Inflammatory macrophage treated with lipopolysaccharide for 1 hour (primary cell): ENCODE results near the gene NUAK2.
"Not testable (repeated sequence)": the region's sequence is repeated elsewhere in the genome, so short reads cannot be mapped to it uniquely, and the experiment has no call there.

ENCODE experiments used
- DNase-seq, 2 donors: peaks; one replicate each; pipeline ENCODE4 v3.0.0-alpha.2; 2020 to 2022

NUAK2 gene

DNA sequence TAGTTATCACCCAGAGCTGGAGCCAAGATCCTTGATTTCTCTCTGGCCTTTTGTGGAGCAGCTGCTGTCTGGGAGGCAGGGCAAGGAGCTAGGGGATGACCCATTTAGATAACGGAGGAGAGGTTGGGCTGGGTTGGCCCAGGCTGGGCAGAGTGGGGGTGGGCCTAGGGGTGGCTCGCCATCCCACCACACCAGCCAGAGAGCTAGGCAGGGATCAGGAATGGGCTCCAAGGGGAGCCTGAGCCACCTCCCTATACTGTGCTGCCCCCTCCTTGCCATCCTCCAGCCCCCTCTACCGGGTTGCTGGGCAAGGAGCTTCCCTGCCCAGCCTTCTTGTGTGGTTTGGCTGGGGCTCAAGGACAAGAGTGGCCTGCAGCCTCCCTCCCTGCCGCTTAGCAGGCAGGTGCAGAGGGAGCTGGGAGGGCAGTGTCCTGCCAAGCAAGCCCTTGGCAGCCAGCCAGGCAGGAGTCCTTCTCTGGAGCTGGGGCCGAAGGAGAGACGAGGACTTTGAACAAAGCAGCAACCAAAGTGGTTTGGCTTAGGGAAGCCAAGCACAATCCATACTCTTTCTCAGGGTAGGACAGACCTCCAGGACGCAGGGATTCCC is 4.1 kb downstream of the NUAK2 start:
- DNase-seq = no peak

DNA sequence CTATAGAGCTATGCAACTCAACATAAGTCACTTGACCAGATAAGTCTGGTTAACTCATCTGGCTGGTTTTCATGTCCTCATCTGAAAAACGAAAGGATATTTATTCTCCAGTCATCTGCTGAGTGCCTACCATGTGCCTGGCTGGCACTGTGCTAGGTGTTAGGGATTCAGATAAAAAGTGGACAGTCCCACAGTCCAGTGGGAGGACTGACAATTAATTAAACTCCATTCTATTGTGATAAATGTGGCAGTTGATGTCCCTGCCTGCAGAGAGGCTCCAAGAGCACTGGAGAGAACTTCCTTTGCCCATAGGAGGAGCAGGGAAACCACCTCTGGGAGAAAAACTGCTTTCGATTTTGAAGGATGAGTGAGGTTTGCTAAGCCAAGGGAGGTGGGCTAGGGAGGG is 5.4 kb downstream of the NUAK2 start:
- peak; percentile 26 to 35 for DNase-seq

DNA sequence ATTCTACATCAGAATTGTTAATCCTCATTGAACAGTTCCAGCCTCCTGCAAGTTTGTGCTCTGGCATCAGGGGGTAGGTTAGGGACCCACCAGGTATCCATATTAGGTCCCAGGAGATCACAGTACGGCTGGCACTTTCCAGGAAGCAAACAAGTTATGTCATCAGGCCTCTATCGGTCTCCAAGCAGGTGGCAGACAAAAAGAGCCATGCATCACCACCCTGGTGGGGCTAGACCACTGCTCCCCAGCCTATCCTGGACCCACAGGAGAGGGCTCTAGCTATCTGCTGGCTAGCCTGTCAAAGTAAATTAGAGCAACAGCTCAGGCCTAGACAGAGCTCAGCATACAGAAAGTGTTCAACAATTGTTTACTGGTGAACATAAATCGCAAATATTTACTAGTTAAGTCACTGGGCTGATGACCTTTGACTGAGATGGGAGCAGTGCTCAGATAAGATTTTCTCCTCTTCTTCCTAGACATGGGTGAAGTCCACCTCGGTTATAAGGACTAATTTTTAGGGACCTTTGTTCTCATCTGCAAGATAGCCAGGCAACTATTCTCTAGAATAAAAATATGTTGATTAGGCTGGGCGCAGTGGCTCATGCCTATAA is 6.4 kb downstream of the NUAK2 start:
- DNase-seq = no peak

DNA sequence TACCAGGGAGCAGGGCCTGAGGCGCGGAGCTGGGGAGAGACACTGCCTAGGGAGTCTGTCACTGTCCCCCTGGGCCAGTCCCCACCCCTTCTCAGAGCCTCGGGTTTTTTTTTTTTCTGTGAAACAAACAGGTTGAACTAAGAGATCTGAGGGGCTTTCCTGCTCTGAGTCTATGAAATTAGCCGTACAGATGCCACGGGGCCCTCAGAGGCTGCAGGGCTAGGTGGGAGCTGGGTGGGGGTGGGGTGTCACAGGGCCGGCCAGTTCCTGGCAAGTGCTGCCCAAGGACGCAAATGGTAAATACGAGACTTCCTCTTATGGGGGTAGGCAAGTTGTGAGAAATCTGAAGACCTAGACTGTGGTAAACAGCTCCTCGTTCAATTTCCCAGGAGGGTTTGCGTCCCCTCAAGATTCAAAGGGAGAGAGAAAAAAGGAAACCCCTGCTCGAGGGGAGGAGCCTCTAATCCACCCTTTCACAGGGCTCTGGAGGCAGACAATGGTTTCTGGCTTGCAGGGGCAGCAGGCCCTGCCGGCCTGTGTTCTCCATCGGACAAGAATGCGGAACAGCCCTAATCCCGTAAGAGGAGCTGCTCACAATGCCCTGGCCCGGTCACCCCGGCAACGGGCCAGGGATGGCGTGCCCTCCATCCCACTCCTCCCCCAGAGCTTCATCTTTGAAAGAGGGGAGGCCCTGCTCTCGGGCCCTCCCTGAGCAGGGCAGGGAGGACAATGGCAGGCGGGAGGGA is 7.8 kb downstream of the NUAK2 start:
- DNase-seq = peak; percentile 41 to 63

DNA sequence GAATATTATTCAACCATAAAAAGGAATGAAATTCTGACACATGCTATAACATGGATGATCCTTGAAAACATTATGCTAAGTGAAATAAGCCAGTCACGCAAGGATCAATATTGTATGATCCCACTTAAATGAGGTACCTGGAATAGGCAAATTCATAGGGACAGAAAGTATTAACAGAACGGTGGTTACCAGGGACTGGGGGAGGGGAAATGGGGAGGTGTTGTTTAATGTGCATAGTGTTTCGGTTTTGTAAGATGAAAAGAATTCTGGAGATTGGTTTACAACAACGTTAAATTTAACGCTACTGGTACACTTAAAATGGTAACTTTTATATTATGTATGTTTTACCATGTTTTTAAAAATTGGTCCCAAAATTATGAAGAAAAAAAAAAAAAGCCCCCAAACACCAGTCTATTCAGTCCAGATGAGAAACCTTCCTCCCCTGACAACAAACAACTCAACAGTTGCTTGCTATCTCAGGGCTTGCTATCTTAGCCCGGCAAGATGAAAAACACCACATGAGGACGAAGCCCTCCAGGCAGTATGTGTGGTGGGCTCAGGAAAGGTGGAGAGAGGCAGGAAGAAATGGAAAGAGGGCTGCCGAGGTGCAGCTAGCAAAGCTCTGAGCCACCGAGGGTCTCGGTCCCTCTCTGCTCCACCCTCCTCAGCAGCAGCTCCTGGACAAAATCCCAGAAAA is 8.5 kb downstream of the NUAK2 start:
- DNase-seq = no peak

DNA sequence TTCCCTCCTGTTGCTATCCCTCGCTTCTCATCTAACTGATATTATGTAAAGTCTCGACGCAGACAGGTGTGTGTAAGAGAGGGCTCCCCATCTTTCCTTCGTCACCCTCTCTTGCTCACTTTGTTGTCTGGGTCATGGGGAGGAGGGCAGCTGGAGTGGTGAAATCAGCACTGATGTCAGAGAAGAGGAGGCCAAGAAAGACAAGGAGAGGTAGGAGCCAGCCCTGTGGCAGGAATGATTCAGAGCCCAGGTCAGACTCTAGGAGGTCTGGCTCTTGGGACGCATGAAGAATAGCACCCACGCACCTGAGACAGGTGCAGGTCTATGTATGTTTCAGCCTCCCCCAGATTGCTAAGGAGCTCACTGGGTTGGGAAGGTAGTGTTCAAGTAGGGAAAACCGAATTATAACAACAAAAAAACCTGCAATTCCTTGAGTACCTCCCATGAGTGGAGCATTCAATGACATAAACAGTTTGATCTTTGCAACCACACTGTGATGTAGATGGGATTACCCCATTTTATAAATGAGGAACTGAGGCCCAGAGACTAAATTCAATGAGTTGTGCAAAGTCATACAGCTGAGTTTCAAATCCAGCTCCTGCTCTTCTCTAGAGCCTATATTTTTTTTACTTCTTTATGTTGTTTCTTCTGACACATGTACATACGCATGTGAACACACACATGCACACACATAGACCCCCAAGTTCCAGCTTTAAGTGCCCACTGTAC is 10.4 kb downstream of the NUAK2 start:
- DNase-seq = peak; percentile 81 to 83

DNA sequence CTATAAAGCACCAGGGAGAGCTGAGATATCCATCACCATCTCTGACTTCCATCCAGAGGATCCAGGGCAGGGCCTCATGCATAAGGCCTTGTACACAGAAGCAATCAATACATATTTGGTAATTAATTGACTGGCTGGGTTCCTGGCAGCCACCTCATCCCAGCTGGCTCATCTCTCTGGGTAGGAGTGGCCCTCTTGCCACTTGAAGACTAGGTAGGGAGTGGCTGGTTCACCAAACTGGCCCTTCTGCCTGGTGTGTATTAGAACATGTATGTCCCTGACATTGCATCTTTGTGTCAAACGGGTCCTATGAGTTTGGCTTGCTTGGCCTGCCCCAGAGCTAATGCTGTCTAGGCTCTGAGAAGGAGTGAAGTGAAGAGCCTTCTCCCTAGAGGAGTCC is 11.8 kb downstream of the NUAK2 start:
- DNase-seq = no peak

DNA sequence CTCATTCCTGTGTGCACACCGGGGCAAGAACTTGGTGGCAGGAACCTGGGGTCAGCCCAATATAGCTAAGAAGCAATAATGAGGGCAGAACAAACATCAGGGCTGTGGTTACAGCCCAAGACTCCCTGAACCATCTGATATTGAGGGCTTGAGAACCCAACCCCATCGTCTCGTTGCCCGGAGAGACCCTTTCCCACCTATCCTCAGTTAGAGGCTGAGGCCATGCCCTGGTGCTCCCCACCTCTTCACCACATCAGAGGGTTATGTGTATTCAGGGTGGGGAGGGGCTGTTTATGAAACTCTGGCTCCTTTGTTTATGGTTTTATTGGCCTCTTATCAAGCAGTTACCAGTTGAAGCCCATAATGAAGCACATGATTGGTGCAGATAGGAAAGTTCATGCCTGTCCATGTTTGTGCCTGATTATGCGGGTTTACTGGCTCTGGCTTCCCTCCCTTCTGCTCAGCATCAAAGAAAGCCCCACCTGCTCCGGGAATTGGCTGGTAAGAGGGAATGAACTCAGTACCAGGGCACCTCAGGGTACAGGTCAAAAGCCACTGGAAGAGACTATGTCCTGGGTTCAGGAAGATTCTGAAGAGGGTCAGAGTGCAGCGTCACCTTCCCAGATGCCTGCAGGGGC is 14.5 kb downstream of the NUAK2 start:
- no peak for DNase-seq

DNA sequence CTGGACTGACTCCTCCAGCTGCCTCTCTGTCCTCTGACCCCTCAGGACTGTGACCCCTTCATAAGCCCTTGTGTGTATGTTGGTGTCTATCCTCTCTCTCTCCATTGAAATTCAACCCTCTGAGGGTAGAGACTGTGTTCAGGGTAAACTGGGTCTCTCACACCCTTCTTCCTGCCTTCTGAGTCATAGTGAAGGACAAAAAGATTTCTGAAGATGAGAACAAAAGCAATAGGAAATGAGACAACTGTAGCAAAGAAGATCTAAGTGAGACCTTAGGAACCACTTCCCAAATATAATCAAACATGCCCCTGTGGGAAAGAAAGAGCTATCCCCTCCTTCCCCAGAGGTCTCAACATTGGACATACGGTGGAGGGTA is 16.9 kb downstream of the NUAK2 start:
- DNase-seq = no peak

DNA sequence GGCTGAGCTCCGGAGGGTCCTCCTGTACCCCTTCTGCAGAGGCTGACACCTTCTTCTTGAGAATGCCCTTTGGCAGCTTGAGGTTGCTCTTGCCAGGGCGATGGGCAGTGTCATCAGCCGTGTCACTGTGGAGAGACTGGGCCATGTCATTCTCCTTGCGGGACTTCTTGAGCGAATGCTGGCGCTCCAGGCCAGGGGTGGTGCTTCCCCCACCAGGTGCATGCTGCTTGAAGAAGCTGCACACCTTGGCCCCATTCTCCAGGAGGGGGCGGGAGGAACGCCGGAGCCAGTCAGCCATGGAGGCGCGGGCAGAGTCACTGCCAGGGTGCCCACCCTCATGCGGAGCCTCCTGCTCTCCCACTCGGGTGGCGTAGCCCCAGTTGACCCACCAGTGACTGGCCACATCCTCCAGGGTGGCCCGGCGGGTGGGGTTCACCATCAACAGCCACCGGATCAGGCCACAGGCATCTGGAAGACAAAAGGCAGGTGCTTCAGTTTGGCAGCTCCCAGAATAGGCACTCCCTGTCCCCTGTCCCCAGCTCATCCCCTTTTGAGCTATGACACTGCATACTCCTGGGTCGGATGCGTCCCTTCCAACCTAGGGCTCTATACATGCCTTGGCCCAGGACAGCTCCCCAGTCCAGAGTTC is 17.4 kb downstream of the NUAK2 start:
- no peak for DNase-seq

DNA sequence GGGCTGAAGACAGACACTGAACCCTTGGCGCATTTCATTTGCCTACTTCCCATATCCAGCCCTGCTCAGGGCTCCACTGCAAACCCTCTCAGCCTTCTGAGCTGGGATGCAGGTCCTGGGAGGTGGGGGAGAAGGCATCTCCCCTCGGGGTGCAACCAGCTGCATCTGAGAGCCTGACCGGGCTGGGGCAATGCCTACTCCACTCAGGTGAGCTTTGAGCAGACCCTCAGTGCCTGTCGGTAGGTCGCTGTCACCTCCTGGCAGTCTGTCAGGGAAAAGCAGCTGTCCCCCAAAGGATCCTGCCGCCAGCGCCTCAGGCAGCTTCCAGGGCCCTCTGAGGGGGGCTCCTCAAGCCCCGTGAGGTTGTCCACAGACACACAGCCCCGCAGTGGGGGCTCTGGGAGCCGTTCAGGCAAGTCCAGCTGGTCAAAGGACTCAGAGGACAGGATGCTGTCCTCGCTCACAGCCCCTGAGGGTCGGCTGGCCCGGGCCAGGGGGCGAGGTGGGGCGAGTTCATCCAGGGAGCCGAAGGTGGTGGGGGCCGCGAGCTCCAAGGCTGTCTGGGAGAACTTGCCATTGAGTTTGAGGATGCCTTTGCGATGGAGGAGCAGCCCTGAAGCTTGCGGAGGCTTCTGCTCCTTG is 18.2 kb downstream of the NUAK2 start:
- no peak for DNase-seq

DNA sequence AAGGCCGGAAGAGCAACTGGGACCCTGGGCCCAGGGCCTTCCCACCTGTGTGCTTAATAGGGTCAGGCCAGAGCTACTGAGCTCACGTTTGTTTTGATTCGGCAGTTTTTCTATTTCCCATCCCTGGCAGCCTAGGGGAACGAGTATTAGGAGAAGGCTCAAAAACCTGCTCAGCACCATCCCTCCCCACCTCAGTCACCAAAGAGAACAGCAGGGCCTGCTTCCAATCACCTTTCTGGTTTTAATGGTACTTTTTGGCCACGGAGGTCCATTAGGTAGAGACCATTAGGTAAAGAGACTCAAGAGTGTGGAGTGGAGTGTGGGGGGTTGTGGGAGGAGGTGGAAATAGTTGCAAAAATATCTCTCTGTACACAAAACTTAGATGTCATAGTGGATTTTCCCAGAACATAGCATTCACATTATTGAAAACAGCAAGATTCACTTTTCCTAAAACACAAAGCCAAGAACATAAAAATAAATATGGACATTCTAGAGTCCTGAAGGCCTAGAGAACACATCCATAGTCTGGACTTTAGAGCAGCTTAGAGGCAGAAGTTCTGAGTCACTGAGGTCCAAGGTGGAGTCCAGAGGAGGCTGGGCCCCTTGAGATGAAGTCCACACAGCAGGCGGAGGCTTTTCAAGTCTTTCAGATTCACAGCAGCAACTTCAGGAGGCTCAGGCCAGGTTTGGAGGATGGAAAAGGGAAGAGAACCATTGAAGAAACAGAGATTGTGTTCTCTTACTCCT is 19.5 kb downstream of the NUAK2 start:
- no peak for DNase-seq

DNA sequence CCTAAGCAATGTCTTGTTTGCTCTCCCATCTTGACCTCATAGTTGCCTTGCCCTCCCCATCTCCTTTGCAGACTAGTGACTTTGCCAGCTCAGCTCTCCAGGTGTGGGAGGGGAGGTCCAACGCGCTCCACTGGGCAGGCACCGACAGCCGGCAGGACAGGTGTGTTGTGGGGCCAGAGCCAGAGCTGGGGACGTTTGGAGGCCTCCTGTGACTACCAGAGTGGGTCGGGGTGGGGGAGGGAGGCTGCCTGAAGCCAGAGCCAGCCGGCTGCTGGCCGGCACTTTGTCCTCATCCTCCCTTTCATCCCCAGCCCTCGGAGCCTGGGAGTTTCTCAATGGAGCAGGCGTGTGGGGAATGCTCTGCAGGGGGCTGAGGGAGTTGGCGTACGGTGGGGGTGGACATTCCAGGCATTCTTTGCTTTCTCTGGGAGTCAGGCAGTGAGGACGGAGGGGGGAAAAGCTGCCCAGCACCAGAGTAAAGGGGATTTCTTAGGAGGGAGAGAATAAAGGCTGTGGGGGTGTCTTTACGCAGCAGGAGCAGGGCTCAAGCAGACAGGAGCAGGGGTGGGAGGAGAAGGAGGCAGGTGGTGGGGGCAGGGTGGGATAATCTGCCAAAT is 20.2 kb downstream of the NUAK2 start:
- no peak for DNase-seq

DNA sequence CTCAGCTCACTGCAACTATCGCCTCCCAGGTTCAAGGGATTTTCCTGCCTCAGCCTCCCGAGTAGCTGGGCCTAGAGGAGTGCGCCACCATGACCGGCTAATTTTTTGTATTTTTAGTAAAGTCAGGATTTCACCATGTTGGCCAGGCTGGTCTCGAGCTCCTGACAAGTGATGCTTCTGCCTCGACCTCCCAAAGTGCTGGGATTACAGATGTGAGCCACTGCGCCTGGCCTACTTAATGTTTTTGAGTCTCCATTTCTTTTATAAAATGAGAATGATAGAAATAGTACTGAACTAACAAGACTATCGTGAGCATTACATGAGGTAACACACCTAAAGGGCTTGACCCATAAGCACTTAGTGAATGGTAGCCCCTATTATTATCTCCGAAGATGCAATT is 21.4 kb downstream of the NUAK2 start:
- DNase-seq = no peak

DNA sequence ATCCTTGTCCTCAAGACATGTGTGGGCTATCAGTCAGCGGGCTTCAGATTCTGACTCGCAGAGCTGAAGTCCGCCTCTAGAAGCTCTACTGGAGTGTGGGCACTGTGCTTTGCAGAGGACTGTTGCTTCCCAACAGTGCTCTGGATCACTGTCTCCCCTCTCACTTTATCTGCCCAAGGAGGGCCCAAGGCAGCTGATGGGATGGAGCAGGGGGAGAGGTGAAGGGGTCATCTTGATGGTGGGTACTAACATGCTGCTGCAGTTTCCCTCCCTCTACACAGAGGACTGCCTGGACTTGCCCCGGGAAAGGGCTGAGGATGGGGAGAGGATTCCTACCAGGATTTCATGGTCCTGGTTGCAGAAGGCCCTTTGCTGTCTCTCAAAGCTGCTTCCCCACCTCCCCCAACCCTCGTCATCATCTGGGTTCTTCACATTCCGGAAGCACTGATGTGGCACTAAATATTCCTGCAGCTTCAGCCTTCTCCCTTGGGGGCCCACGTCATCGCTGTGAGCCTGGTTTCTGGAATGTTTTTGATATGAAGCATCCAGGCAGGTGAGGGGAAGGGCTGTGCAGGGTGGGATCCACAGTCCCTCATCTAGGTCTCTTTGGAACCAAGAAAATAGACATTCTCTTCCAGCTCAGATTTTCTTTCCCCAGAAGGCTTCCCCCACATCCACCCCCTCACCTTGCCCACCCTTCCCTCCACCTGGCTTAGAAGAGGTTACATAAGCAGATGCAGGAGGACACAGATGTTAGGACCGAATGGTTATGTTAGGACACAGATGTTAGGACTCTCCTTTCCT is 23.2 kb downstream of the NUAK2 start:
- DNase-seq = no peak

DNA sequence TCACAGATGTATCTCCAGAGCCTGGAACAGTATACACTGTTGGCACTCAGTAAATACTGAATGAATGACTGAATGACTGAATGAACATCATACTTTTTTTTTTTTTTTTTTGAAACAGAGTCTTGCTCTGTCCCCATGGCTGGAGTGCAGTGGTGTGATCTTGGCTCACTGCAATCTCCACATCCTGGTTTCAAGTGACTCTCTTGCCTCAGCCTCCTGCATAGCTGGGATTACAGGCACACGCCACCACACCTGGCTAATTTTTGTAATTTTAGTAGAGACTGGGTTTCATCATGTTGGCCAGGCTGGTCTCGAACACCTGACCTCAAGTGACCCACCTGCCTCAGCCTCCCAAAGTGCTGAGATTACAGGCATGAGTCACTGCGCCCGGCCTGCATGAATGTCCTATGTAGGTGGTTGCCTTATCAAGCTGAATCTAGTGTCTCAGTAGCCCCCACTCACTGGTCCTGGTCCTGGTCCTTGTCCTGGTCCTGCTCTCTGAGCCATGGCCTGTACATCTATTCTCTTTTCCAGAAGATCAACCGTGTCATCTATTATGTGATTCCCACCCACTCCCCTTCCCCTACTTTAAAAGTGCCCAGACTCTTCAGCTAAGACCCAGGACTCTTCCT is 23.9 kb downstream of the NUAK2 start:
- not testable (repeated sequence) for DNase-seq

DNA sequence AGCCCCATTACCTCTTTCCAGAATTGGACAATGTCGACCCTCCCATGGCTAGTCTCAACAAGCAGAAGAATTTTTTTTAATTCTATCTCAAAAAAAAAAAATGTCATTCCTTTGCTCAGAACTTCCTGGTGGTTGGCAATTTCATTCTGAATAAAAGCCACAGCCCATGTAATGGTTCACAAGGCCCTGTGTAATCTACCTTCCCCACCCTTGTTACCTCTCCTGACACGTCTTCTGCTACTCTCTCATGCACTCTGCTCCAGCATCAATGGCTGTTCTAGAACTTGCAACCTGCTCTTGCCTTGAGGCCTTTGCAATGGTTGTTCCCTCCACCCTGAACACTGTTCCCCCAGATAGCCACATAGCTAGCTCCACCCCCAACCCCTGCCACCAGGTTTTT is 25.4 kb downstream of the NUAK2 start:
- no peak for DNase-seq

DNA sequence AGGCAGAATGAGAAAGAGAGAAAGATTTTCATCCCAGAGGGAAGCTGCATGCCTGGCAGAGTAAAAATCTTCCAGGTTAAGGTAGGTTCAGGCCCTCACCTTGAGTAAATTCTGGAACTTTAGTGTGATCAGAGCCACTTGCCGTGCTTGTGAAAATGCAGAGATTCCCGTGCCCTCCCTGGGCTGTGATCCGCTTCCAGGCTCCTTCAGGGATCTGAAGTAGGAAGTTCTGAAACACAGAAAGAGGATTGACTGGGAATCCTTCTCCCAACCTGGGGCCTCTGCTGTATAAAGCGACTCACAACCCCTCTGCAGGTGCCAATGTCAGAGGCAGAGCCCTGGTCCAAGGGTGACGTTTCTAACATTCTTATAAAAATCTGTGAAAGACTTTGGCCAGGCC is 26.6 kb downstream of the NUAK2 start:
- no peak for DNase-seq
